GM12878 (cell line): Measurements from ENCODE around the gene MICALL2. TPM values are rescaled to one million over a fixed set of nuclear protein-coding genes. Genes with fewer than 3 reads are reported as not detected.

Experiments used
- ATAC-seq: fragments of 200-7000 bp; cut with Tn5 transposase; 3 replicates; pipeline ENCODE4 v1.9.1; 2020; ENCODE audit warnings: mild to moderate bottlenecking, moderate library complexity
- BruUV-seq: library from RNA; stranded (reverse); fragments of 400-500 nt; replicated peaks from 2 replicates; lab custom pipeline; 2021; lab: Mats Ljungman, UMichigan
- CTCF ChIA-PET: fragments of 300-600 bp; sonication (Branson Sonifier 250); formaldehyde crosslinking; extraction: SDS; loops from one replicate; lab custom pipeline; 2021; ENCODE audit warnings: inconsistent platforms; lab: Yijun Ruan, JAX
- POLR2A ChIA-PET: fragments of 350-600 bp; formaldehyde crosslinking; extraction: SDS; loops from one replicate; lab custom pipeline; 2021; ENCODE audit warnings: inconsistent platforms; lab: Charles Lee
- RAD21 ChIA-PET: fragments of 300-600 bp; sonication (Branson Sonifier 250); formaldehyde crosslinking; loops from one replicate; lab custom pipeline; 2023; ENCODE audit warnings: antibody characterized with exemption; ENCODE audit not compliant: unreplicated experiment; lab: Charles Lee
- SMC1A ChIA-PET: fragments of 300-600 bp; sonication (Branson Sonifier 250); formaldehyde crosslinking; loops from one replicate; lab custom pipeline; 2023; ENCODE audit not compliant: unreplicated experiment, uncharacterized antibody; lab: Charles Lee
- DNase-seq: peaks from one replicate; pipeline ENCODE4 v3.0.0-alpha.2; 2011; ENCODE audit warnings: low read depth, low spot score
- FAIRE-seq: peaks from 3 replicates; lab custom pipeline; 2011; peaks lifted over from hg19 to GRCh38; lab: Jason Lieb, UNC
- H2AFZ ChIP-seq: 2 replicates; pipeline ENCODE4 v1.6.0; 2011; ENCODE audit warnings: low read depth, low read length, control low read depth; ENCODE audit not compliant: control insufficient read depth
- H3K27ac ChIP-seq: 2 replicates; pipeline ENCODE4 v1.5.1; 2011; ENCODE audit warnings: control low read depth; ENCODE audit not compliant: control insufficient read depth, insufficient read depth
- H3K27me3 ChIP-seq, 2 experiments: replicated peaks in 1 of 2; 2 replicates each; pipeline versions ENCODE4 v1.6.0 to v1.6.1; 2011; ENCODE audit warnings: low read length in 1 of 2; ENCODE audit not compliant: control insufficient read depth in 2 of 2, insufficient read depth in 2 of 2
- H3K36me3 ChIP-seq, 2 experiments: 2 replicates each; pipeline ENCODE4 v1.5.1; 2011; ENCODE audit warnings: low read length in 1 of 2; ENCODE audit not compliant: control insufficient read depth in 2 of 2, insufficient read depth in 2 of 2
- H3K4me1 ChIP-seq: 2 replicates; pipeline ENCODE4 v1.6.1; 2011; ENCODE audit warnings: mild to moderate bottlenecking, low read length, moderate library complexity, mixed read lengths; ENCODE audit not compliant: control insufficient read depth, insufficient read depth
- H3K4me2 ChIP-seq: 2 replicates; pipeline ENCODE4 v1.6.0; 2011; ENCODE audit warnings: control low read depth; ENCODE audit not compliant: control insufficient read depth, insufficient read depth
- H3K4me3 ChIP-seq: fragments of 200-600 bp; sonication (generic); 2 replicates; pipeline ENCODE4 v1.5.1; 2016
- H3K79me2 ChIP-seq: 2 replicates; pipeline ENCODE4 v1.6.0; 2011; ENCODE audit warnings: low read length; ENCODE audit not compliant: control insufficient read depth, insufficient read depth
- H3K9ac ChIP-seq: 2 replicates; pipeline ENCODE4 v1.8.0; 2011; ENCODE audit warnings: low read length, control low read depth, mixed read lengths; ENCODE audit not compliant: control insufficient read depth, insufficient read depth
- H3K9me3 ChIP-seq: replicated peaks from 3 replicates; pipeline ENCODE4 v1.5.1; 2011; ENCODE audit warnings: mild to moderate bottlenecking, low read length; ENCODE audit not compliant: control insufficient read depth, insufficient read depth
- H4K20me1 ChIP-seq: 2 replicates; pipeline ENCODE4 v1.6.0; 2011; ENCODE audit not compliant: control insufficient read depth, insufficient read depth
- EED ChIP-seq: sonication (generic); IDR thresholded peaks from 2 replicates; pipeline ENCODE4 v1.6.1; 2016; ENCODE audit warnings: antibody characterized with exemption, low read depth
- NR2F1 ChIP-seq: fragments of 450-650 bp; conservative IDR thresholded peaks from 2 replicates; pipeline ENCODE4 v1.6.1; 2017; ENCODE audit warnings: mild to moderate bottlenecking
- WGBS: methylation state at CpG from one replicate; pipeline ENCODE4 v1.1.6; 2016; ENCODE audit warnings: low lambda C conversion rate; ENCODE audit not compliant: insufficient replicate concordance, insufficient coverage; ENCODE audit errors: missing lambda C conversion rate; 5-methylcytosine and 5-hydroxymethylcytosine counted together
- in situ Hi-C: fragments of 300-500 bp; cut with MboI; formaldehyde crosslinking; loops from 9 replicates; pipeline ENCODE4 v1.14.3; 2018; ENCODE audit warnings: mixed read lengths
- intact Hi-C: fragments of 100-400 bp; cut with micrococcal nuclease; formaldehyde crosslinking; loops from one replicate; pipeline ENCODE4 v1.14.2; 2022; ENCODE audit not compliant: unreplicated experiment
- polyA plus RNA-seq, 11 experiments: library from polyadenylated mRNA; depleted of rRNA in 4 of 11; unstranded in 6 of 11; stranded (reverse) in 5 of 11; fragments of >200 nt; fragmentation: Nextera tagmentation in 4 of 11; fragmentation: Illumina TruSeq in 1 of 11; extraction: Ambion mirVana in 4 of 11; extraction: Trizol in 1 of 11; gene quantifications; 1 replicate in 1 of 11; 2 replicates in 10 of 11; pipeline versions ENCODE4 v1.2.1 to v1.2.3, GENCODE V29; 2011 to 2016; ENCODE audit warnings: inconsistent platforms in 2 of 11, missing spikeins in 2 of 11, low read depth in 1 of 11
- total RNA-seq, 4 experiments: library from RNA; depleted of rRNA in 3 of 4; stranded (reverse); fragments of >200 nt in 3 of 4; fragmentation: Illumina TruSeq in 1 of 4; extraction: Trizol in 1 of 4; gene quantifications; 2 replicates each; pipeline versions ENCODE4 v1.2.1 to v1.2.3, GENCODE V29; 2013 to 2021
- TF ChIP-seq, protein P1 (sequence below): fragments of 450-650 bp; IDR thresholded peaks from 2 replicates; pipeline ENCODE4 v1.6.1; 2016; ENCODE audit warnings: mild to moderate bottlenecking, moderate library complexity, borderline replicate concordance

Gene MICALL2
- total and polyA plus RNA-seq, 10 of the 15 experiments (the other 5 are each of a cell fraction or from before 2014, with no cell fraction given) = 0.04 to 1.7 (median 0.83) TPM; not detected in 3

DNA sequence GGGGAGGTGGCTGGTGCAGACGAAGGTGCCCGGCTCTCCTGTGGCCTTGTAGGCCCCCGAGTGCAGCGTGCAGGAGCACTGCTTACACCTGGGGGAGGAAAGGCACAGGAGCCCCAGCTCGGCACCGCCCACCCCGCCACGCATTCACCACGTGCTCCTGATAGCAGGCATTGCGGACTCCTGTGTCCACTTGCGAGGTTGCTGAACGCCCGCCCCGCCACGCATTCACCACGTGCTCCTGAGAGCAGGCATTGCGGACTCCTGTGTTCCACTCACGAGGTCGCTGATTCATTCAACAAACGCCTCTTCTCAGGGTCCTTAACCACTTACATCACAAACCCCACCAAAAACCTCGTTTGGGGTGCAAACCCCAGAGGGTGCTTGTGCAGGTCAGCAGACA lies 13.9 kb downstream of the MICALL2 start (continued):
- TF ChIP-seq, protein P1, sequence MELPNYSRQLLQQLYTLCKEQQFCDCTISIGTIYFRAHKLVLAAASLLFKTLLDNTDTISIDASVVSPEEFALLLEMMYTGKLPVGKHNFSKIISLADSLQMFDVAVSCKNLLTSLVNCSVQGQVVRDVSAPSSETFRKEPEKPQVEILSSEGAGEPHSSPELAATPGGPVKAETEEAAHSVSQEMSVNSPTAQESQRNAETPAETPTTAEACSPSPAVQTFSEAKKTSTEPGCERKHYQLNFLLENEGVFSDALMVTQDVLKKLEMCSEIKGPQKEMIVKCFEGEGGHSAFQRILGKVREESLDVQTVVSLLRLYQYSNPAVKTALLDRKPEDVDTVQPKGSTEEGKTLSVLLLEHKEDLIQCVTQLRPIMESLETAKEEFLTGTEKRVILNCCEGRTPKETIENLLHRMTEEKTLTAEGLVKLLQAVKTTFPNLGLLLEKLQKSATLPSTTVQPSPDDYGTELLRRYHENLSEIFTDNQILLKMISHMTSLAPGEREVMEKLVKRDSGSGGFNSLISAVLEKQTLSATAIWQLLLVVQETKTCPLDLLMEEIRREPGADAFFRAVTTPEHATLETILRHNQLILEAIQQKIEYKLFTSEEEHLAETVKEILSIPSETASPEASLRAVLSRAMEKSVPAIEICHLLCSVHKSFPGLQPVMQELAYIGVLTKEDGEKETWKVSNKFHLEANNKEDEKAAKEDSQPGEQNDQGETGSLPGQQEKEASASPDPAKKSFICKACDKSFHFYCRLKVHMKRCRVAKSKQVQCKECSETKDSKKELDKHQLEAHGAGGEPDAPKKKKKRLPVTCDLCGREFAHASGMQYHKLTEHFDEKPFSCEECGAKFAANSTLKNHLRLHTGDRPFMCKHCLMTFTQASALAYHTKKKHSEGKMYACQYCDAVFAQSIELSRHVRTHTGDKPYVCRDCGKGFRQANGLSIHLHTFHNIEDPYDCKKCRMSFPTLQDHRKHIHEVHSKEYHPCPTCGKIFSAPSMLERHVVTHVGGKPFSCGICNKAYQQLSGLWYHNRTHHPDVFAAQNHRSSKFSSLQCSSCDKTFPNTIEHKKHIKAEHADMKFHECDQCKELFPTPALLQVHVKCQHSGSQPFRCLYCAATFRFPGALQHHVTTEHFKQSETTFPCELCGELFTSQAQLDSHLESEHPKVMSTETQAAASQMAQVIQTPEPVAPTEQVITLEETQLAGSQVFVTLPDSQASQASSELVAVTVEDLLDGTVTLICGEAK = no peak

DNA sequence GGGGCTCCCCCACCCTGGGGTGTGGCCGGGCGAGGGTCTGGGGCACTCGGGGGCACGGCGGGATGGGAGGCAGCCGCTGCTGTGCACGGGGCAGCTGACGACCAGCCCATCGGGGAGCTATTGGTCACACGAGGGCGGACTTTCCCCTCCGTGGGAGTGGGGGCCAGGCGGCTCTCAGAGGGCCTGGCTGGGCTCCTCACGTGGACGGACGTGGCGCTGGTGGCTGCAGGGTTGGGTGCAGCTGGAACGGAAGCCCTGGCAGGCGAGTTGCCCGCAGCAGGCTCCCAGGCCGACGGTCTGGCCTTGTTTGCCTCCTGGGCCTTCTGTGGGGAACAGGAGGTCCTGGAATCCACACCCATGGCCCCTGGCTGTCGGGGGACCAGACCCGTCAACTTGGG lies 14.3 kb downstream of the MICALL2 start:
- no peaks in the 10 kb centered on the region for H3K79me2 ChIP-seq
- CTCF ChIA-PET = no interaction called here
- TF ChIP-seq NR2F1 = no peak
- no peak for TF ChIP-seq EED
- TF ChIP-seq, all 136 proteins: peak for 0
- no TSS peak for BruUV-seq
- ATAC-seq (no peak), DNase-seq (no peak), FAIRE-seq (no peak)
- ChIA-PET RAD21 (no interaction called here), SMC1A (no interaction called here), POLR2A (no interaction called here)
- Histone ChIP-seq H3K9ac (no peak overlapping the region), H3K4me3 (no peak overlapping the region), H2AFZ (no peak overlapping the region), H4K20me1 (no peaks in the 10 kb centered on the region), H3K36me3 (no peaks in the 10 kb centered on the region), H3K27ac (no peak overlapping the region), H3K4me1 (no peaks in the 10 kb centered on the region), H3K27me3 (no peaks in the 10 kb centered on the region; a peak in 1 of 4 replicates), H3K4me2 (no peak overlapping the region), H3K9me3 (no peaks in the 10 kb centered on the region)
- in situ Hi-C loops (no loop called here), intact Hi-C loops (no loop called here)
- WGBS = 67% methylated on average over 19 of the region's 24 CpGs
